Vagina (tissue), 2 donors: ENCODE results near the gene MPND.

ENCODE experiments used
- POLR2AphosphoS5 ChIP-seq, 2 donors: sonication (generic); formaldehyde crosslinking; IDR thresholded peaks; one replicate each; pipeline ENCODE4 v1.9.0; 2017; ENCODE audit warnings: antibody characterized with exemption in 2 of 2, mild to moderate bottlenecking in 2 of 2, low read depth in 1 of 2; ENCODE audit not compliant: insufficient read depth in 1 of 2
- TF ChIP-seq, protein P1 (sequence below), 3 experiments: fragments of 450-650 bp in 2 of 3; fragments of 200-600 bp in 1 of 3; sonication (generic) in 1 of 3; IDR thresholded peaks; one replicate each; pipeline ENCODE4 v1.5.1; 2017 to 2019; ENCODE audit warnings: antibody characterized with exemption in 3 of 3, mild to moderate bottlenecking in 2 of 3, moderate library complexity in 2 of 3

- TF ChIP-seq POLR2AphosphoS5 (IDR thresholded peaks at IDR 0.05; ENCODE audit: insufficient read depth in 1 of 2, low read depth in 1 of 2), result no peak
- TF ChIP-seq, protein P1, sequence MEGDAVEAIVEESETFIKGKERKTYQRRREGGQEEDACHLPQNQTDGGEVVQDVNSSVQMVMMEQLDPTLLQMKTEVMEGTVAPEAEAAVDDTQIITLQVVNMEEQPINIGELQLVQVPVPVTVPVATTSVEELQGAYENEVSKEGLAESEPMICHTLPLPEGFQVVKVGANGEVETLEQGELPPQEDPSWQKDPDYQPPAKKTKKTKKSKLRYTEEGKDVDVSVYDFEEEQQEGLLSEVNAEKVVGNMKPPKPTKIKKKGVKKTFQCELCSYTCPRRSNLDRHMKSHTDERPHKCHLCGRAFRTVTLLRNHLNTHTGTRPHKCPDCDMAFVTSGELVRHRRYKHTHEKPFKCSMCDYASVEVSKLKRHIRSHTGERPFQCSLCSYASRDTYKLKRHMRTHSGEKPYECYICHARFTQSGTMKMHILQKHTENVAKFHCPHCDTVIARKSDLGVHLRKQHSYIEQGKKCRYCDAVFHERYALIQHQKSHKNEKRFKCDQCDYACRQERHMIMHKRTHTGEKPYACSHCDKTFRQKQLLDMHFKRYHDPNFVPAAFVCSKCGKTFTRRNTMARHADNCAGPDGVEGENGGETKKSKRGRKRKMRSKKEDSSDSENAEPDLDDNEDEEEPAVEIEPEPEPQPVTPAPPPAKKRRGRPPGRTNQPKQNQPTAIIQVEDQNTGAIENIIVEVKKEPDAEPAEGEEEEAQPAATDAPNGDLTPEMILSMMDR (IDR thresholded peaks at IDR 0.05), result no peak
These were observed 56.4 kb downstream of the MPND start for GRCh38 chr19:4399812-4400134.
